ENCODE data around the gene ANKUB1. TPM values are rescaled to one million over a fixed set of nuclear protein-coding genes. Genes with fewer than 3 reads are reported as not detected.

Gene ANKUB1
- polyA plus RNA-seq, 1 donor from 2014 or later: not detected

GRCh38 chr3:149812165-149812605 is 19.8 kb upstream of the ANKUB1 start:
- H4K20me1 ChIP-seq (ENCODE audit: insufficient read depth): no peaks in the 10 kb centered on the region
- TF ChIP-seq POLR2AphosphoS5 (IDR thresholded peaks at IDR 0.05) (no peak), EZH2 (IDR thresholded peaks at IDR 0.05; ENCODE audit: borderline replicate concordance, insufficient read depth, low read length, poor library complexity, severe bottlenecking) (no peak), CTCF (IDR thresholded peaks at IDR 0.05; ENCODE audit: poor library complexity, severe bottlenecking) (no peak), SMC3 (conservative IDR thresholded peaks at IDR 0.05; ENCODE audit: poor library complexity) (no peak), TAF1 (IDR thresholded peaks at IDR 0.05; ENCODE audit: low read depth) (no peak), MXI1 (conservative IDR thresholded peaks at IDR 0.05; ENCODE audit: poor library complexity, severe bottlenecking) (no peak), RAD21 (conservative IDR thresholded peaks at IDR 0.05) (no peak), EP300 (conservative IDR thresholded peaks at IDR 0.05; ENCODE audit: poor library complexity, severe bottlenecking) (no peak)
- TF ChIP-seq, protein P1, sequence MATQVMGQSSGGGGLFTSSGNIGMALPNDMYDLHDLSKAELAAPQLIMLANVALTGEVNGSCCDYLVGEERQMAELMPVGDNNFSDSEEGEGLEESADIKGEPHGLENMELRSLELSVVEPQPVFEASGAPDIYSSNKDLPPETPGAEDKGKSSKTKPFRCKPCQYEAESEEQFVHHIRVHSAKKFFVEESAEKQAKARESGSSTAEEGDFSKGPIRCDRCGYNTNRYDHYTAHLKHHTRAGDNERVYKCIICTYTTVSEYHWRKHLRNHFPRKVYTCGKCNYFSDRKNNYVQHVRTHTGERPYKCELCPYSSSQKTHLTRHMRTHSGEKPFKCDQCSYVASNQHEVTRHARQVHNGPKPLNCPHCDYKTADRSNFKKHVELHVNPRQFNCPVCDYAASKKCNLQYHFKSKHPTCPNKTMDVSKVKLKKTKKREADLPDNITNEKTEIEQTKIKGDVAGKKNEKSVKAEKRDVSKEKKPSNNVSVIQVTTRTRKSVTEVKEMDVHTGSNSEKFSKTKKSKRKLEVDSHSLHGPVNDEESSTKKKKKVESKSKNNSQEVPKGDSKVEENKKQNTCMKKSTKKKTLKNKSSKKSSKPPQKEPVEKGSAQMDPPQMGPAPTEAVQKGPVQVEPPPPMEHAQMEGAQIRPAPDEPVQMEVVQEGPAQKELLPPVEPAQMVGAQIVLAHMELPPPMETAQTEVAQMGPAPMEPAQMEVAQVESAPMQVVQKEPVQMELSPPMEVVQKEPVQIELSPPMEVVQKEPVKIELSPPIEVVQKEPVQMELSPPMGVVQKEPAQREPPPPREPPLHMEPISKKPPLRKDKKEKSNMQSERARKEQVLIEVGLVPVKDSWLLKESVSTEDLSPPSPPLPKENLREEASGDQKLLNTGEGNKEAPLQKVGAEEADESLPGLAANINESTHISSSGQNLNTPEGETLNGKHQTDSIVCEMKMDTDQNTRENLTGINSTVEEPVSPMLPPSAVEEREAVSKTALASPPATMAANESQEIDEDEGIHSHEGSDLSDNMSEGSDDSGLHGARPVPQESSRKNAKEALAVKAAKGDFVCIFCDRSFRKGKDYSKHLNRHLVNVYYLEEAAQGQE (IDR thresholded peaks at IDR 0.05; ENCODE audit: borderline replicate concordance): no peak
- peaks cover 33% of the 10 kb centered on the region for H3K79me2 ChIP-seq (replicated peaks; ENCODE audit: insufficient read depth, low read length)
- H3K9me3 ChIP-seq (ENCODE audit: low read length): no peaks in the 10 kb centered on the region
- peak overlapping the region; percentile 82 for H3K9ac ChIP-seq (ENCODE audit: low read length)
- peak overlapping the region; percentile 83 for H3K27ac ChIP-seq (ENCODE audit: low read length)
- H3K4me2 ChIP-seq (ENCODE audit: low read length): peak overlapping the region; percentile 43
- peak overlapping the region; percentile 98 for H2AFZ ChIP-seq (ENCODE audit: low read depth, low read length)
- peak overlapping the region; percentile 87 for H3K4me3 ChIP-seq (ENCODE audit: low read length)
- H3F3A ChIP-seq (ENCODE audit: insufficient read depth, low read length, poor library complexity, severe bottlenecking): no peaks in the 10 kb centered on the region
- no peaks in the 10 kb centered on the region for H3K36me3 ChIP-seq (ENCODE audit: insufficient read depth, low read length)
- no peaks in the 10 kb centered on the region for H3K27me3 ChIP-seq (ENCODE audit: insufficient read depth, low read depth, low read length)
- H3K9me2 ChIP-seq (ENCODE audit: insufficient read depth, low read length): no peaks in the 10 kb centered on the region

GRCh38 chr3:149810846-149811245 is 18.5 kb upstream of the ANKUB1 start:
- H3K4me3 ChIP-seq (ENCODE audit: low read length): no peak overlapping the region
- H3K36me3 ChIP-seq (ENCODE audit: insufficient read depth, low read length): no peaks in the 10 kb centered on the region
- H3K9me2 ChIP-seq (ENCODE audit: insufficient read depth, low read length): no peaks in the 10 kb centered on the region
- no peak overlapping the region for H3K27ac ChIP-seq (ENCODE audit: low read length)
- no peaks in the 10 kb centered on the region for H3K9me3 ChIP-seq (ENCODE audit: low read length)
- no peaks in the 10 kb centered on the region for H3F3A ChIP-seq (ENCODE audit: insufficient read depth, low read length, poor library complexity, severe bottlenecking)
- TF ChIP-seq, protein P1 (IDR thresholded peaks at IDR 0.05; ENCODE audit: borderline replicate concordance): no peak
- TF ChIP-seq CTCF (IDR thresholded peaks at IDR 0.05; ENCODE audit: poor library complexity, severe bottlenecking) (no peak), SMC3 (conservative IDR thresholded peaks at IDR 0.05; ENCODE audit: poor library complexity) (no peak), POLR2AphosphoS5 (IDR thresholded peaks at IDR 0.05) (no peak), TAF1 (IDR thresholded peaks at IDR 0.05; ENCODE audit: low read depth) (no peak), EZH2 (IDR thresholded peaks at IDR 0.05; ENCODE audit: borderline replicate concordance, insufficient read depth, low read length, poor library complexity, severe bottlenecking) (no peak), MXI1 (conservative IDR thresholded peaks at IDR 0.05; ENCODE audit: poor library complexity, severe bottlenecking) (no peak), EP300 (conservative IDR thresholded peaks at IDR 0.05; ENCODE audit: poor library complexity, severe bottlenecking) (no peak), RAD21 (conservative IDR thresholded peaks at IDR 0.05) (no peak)
- no peaks in the 10 kb centered on the region for H3K27me3 ChIP-seq (ENCODE audit: insufficient read depth, low read depth, low read length)
- H2AFZ ChIP-seq (ENCODE audit: low read depth, low read length): no peak overlapping the region
- H4K20me1 ChIP-seq (ENCODE audit: insufficient read depth): no peaks in the 10 kb centered on the region
- H3K4me2 ChIP-seq (ENCODE audit: low read length): no peak overlapping the region
- H3K9ac ChIP-seq (ENCODE audit: low read length): no peak overlapping the region
- H3K79me2 ChIP-seq (replicated peaks; ENCODE audit: insufficient read depth, low read length): peaks cover 20% of the 10 kb centered on the region
